Limb (tissue), 2 donors: Measurements from ENCODE around the gene SIGMAR1.
"Not testable (repeated sequence)": the region's sequence is repeated elsewhere in the genome, so short reads cannot be mapped to it uniquely, and the experiment has no call there.

ENCODE experiments used
- DNase-seq, 2 donors: peaks; one replicate each; pipeline ENCODE4 v3.0.0-alpha.2; 2016; ENCODE audit errors: extremely low spot score in 2 of 2

Gene SIGMAR1

GRCh38 chr9:34655394-34655793, 17.8 kb upstream of the SIGMAR1 start:
- DNase-seq = no peak

GRCh38 chr9:34654323-34655051, 16.9 kb upstream of the SIGMAR1 start:
- DNase-seq = peak; percentile 81 to 86

GRCh38 chr9:34653151-34654072, 15.8 kb upstream of the SIGMAR1 start:
- DNase-seq = peak; percentile 72 to 87

- DNase-seq = no peak
Measured at GRCh38 chr9:34652602-34653000, 15.0 kb upstream of the SIGMAR1 start.

- DNase-seq = peak; percentile 82
Measured at GRCh38 chr9:34651876-34652601, 14.5 kb upstream of the SIGMAR1 start, which contains the start of gene IL11RA. TSS of gene IL11RA (plus strand) at chr9:34652185. CDS start at chr9:34655218, 3,033 bp downstream.

- DNase-seq = no peak
Measured at GRCh38 chr9:34651321-34651720, 13.7 kb upstream of the SIGMAR1 start.

- no peak for DNase-seq
Measured at GRCh38 chr9:34650816-34651215, 13.2 kb upstream of the SIGMAR1 start.

- no peak for DNase-seq
Measured at GRCh38 chr9:34648673-34649072, 11.1 kb upstream of the SIGMAR1 start.

- DNase-seq = no peak
Measured at GRCh38 chr9:34647651-34648050, 10.1 kb upstream of the SIGMAR1 start.

GRCh38 chr9:34647084-34647403, 9.5 kb upstream of the SIGMAR1 start:
- DNase-seq = no peak

- peak; percentile 88 to 97 for DNase-seq
Measured at GRCh38 chr9:34646211-34647083, 8.9 kb upstream of the SIGMAR1 start, which contains the start of gene GALT. TSS of gene GALT (plus strand) at chr9:34646675. CDS start at chr9:34646705, 30 bp downstream.

GRCh38 chr9:34644766-34645314, 7.3 kb upstream of the SIGMAR1 start:
- no peak for DNase-seq

GRCh38 chr9:34642679-34643078, 5.1 kb upstream of the SIGMAR1 start:
- no peak for DNase-seq

GRCh38 chr9:34639322-34639721, 1.7 kb upstream of the SIGMAR1 start:
- DNase-seq = not testable (repeated sequence)

GRCh38 chr9:34638138-34638445, 505 bp upstream of the SIGMAR1 start:
- no peak for DNase-seq

GRCh38 chr9:34636791-34637355, 714 bp downstream of the SIGMAR1 start:
- no peak for DNase-seq

- no peak for DNase-seq
Measured at GRCh38 chr9:34635556-34635955, 2.0 kb downstream of the SIGMAR1 start.

- DNase-seq = no peak
Measured at GRCh38 chr9:34634551-34635248, 2.9 kb downstream of the SIGMAR1 start.

- DNase-seq = peak; percentile 83 to 85
Measured at GRCh38 chr9:34633851-34634550, 3.6 kb downstream of the SIGMAR1 start.
